ENCODE data around the gene TMEM209.

TMEM209 gene

GRCh38 chr7:130143986-130144311 lies 61.3 kb downstream of the TMEM209 start:
- no peak for DNase-seq (ENCODE audit: low read depth)

- no peak for DNase-seq (ENCODE audit: low read depth)
Observed at GRCh38 chr7:130143334-130143732, 61.9 kb downstream of the TMEM209 start.

- no peak for DNase-seq (ENCODE audit: low read depth)
Observed at GRCh38 chr7:130142654-130143333, 62.4 kb downstream of the TMEM209 start.

- no peak for DNase-seq (ENCODE audit: low read depth)
Observed at GRCh38 chr7:130141884-130142653, 63.1 kb downstream of the TMEM209 start.

GRCh38 chr7:130141161-130141883 lies 63.9 kb downstream of the TMEM209 start:
- DNase-seq (ENCODE audit: low read depth) = no peak

GRCh38 chr7:130140551-130141160 lies 64.5 kb downstream of the TMEM209 start:
- DNase-seq (ENCODE audit: low read depth) = no peak

- DNase-seq (ENCODE audit: low read depth) = no peak
Observed at GRCh38 chr7:130139193-130139960, 65.8 kb downstream of the TMEM209 start.

- DNase-seq (ENCODE audit: low read depth) = no peak
Observed at GRCh38 chr7:130137207-130137606, 68.0 kb downstream of the TMEM209 start.

- DNase-seq (ENCODE audit: low read depth) = no peak
Observed at GRCh38 chr7:130136579-130137167, 68.5 kb downstream of the TMEM209 start.

- DNase-seq (ENCODE audit: low read depth) = peak; percentile 13
Observed at GRCh38 chr7:130135208-130136205, 69.7 kb downstream of the TMEM209 start.

- DNase-seq (ENCODE audit: low read depth) = no peak
Observed at GRCh38 chr7:130134726-130135125, 70.5 kb downstream of the TMEM209 start.

GRCh38 chr7:130134106-130134636 lies 71.0 kb downstream of the TMEM209 start:
- DNase-seq (ENCODE audit: low read depth) = no peak

GRCh38 chr7:130133029-130133782 lies 72.0 kb downstream of the TMEM209 start:
- DNase-seq (ENCODE audit: low read depth) = no peak

GRCh38 chr7:130131964-130132875 lies 73.0 kb downstream of the TMEM209 start:
- no peak for DNase-seq (ENCODE audit: low read depth)

- DNase-seq (ENCODE audit: low read depth) = no peak
Observed at GRCh38 chr7:130131191-130131834, 73.9 kb downstream of the TMEM209 start.

- DNase-seq (ENCODE audit: low read depth) = no peak
Observed at GRCh38 chr7:130129011-130129411, 76.2 kb downstream of the TMEM209 start.

GRCh38 chr7:130127821-130128317 lies 77.3 kb downstream of the TMEM209 start:
- DNase-seq (ENCODE audit: low read depth) = no peak
